GM12892 (cell line): ENCODE measurements around the gene NXPH4.

Experiments used
- POLR2A ChIP-seq: IDR thresholded peaks from 2 replicates; pipeline ENCODE4 v1.6.1; 2011; ENCODE audit warnings: low read depth, low read length, control low read depth
- TAF1 ChIP-seq: IDR thresholded peaks from 2 replicates; pipeline ENCODE4 v1.6.1; 2011; ENCODE audit warnings: low read depth, mild to moderate bottlenecking, control low read depth, low read length, borderline replicate concordance

DNA sequence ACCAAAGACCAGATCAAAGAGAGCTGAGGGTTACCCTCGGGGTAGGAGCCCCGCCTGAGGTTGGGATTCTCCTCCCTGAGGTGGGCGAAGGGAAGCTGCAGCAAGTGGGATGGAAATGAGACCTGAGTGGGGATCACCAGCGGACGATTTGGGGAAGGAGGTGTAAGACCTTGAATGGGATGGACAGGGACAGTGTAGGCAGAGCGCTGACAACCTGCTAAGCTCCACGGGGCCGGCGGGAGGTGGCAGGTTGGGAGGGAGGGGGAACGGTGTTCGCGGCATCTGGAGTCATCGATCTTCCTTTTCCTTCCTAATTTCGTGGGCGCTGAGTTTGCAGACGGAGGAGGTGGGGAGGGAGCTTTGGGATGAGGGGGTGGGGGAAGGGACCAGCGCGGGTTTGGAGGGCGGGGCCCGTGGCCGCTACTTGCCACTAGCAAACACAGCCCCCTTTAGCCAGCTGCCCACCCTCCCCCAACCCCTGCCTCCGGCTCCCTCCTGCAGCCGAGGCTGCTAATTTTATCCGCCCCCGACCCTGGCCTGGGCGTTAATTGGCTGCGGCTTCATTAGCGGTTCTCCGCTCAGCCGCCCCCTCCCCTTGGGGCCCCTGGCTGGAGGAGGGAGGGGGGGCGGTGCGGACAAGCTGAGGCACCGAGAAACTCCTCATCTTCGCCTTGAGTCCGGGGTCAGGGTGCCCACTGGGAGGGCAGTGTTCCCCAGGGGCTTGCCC lies 10.2 kb downstream of the NXPH4 start:
- TF ChIP-seq POLR2A (no peak), TAF1 (no peak)
